Measurements from ENCODE around the gene EXOC4.

EXOC4 gene

GRCh38 chr7:133355325-133355708 is 102.4 kb downstream of the EXOC4 start:
- TF ChIP-seq CTCF (IDR thresholded peaks at IDR 0.05; ENCODE audit: poor library complexity, severe bottlenecking) = no peak
- peaks cover 4% of the 10 kb centered on the region for H3K4me1 ChIP-seq (ENCODE audit: insufficient read depth, poor library complexity, severe bottlenecking)
- DNase-seq (ENCODE audit: low spot score) = no peak
- no peak overlapping the region for H3K27ac ChIP-seq (ENCODE audit: poor library complexity, severe bottlenecking)
- H3K4me3 ChIP-seq (ENCODE audit: severe bottlenecking) = no peak overlapping the region
- ATAC-seq (ENCODE audit: low read depth) = no peak
- H3K36me3 ChIP-seq (ENCODE audit: low read depth) = no peaks in the 10 kb centered on the region
- H3K27me3 ChIP-seq (ENCODE audit: insufficient read depth, poor library complexity, severe bottlenecking) = no peaks in the 10 kb centered on the region
- peaks cover 10% of the 10 kb centered on the region for H3K9me3 ChIP-seq (ENCODE audit: severe bottlenecking)

- H3K27ac ChIP-seq (ENCODE audit: poor library complexity, severe bottlenecking) = no peak overlapping the region
Observed at GRCh38 chr7:133355822-133356221, 102.9 kb downstream of the EXOC4 start.

GRCh38 chr7:133358708-133359107 is 105.8 kb downstream of the EXOC4 start:
- no peak for DNase-seq (ENCODE audit: low spot score)
- no peaks in the 10 kb centered on the region for H3K27me3 ChIP-seq (ENCODE audit: insufficient read depth, poor library complexity, severe bottlenecking)
- no peak for ATAC-seq (ENCODE audit: low read depth)
- H3K4me1 ChIP-seq (ENCODE audit: insufficient read depth, poor library complexity, severe bottlenecking) = peaks cover 4% of the 10 kb centered on the region
- H3K4me3 ChIP-seq (ENCODE audit: severe bottlenecking) = no peak overlapping the region
- TF ChIP-seq CTCF (IDR thresholded peaks at IDR 0.05; ENCODE audit: poor library complexity, severe bottlenecking) = no peak
- no peaks in the 10 kb centered on the region for H3K36me3 ChIP-seq (ENCODE audit: low read depth)
- no peak overlapping the region for H3K27ac ChIP-seq (ENCODE audit: poor library complexity, severe bottlenecking)
- no peaks in the 10 kb centered on the region for H3K9me3 ChIP-seq (ENCODE audit: severe bottlenecking)

More at GRCh38 chr7:133355822-133356221, 102.9 kb downstream of the EXOC4 start:
- DNase-seq (ENCODE audit: low spot score) (no peak), ATAC-seq (ENCODE audit: low read depth) (no peak)
- H3K4me3 ChIP-seq (ENCODE audit: severe bottlenecking) = no peak overlapping the region
- no peaks in the 10 kb centered on the region for H3K36me3 ChIP-seq (ENCODE audit: low read depth)
- no peak for TF ChIP-seq CTCF (IDR thresholded peaks at IDR 0.05; ENCODE audit: poor library complexity, severe bottlenecking)
- peaks cover 10% of the 10 kb centered on the region for H3K9me3 ChIP-seq (ENCODE audit: severe bottlenecking)
- peaks cover 4% of the 10 kb centered on the region for H3K4me1 ChIP-seq (ENCODE audit: insufficient read depth, poor library complexity, severe bottlenecking)
- no peaks in the 10 kb centered on the region for H3K27me3 ChIP-seq (ENCODE audit: insufficient read depth, poor library complexity, severe bottlenecking)

- no peaks in the 10 kb centered on the region for H3K9me3 ChIP-seq (ENCODE audit: severe bottlenecking)
- H3K4me1 ChIP-seq (ENCODE audit: insufficient read depth, poor library complexity, severe bottlenecking) = peaks cover 4% of the 10 kb centered on the region
- TF ChIP-seq CTCF (IDR thresholded peaks at IDR 0.05; ENCODE audit: poor library complexity, severe bottlenecking) = no peak
- no peaks in the 10 kb centered on the region for H3K27me3 ChIP-seq (ENCODE audit: insufficient read depth, poor library complexity, severe bottlenecking)
- no peaks in the 10 kb centered on the region for H3K36me3 ChIP-seq (ENCODE audit: low read depth)
- DNase-seq (ENCODE audit: low spot score) (no peak), ATAC-seq (ENCODE audit: low read depth) (no peak)
- H3K27ac ChIP-seq (ENCODE audit: poor library complexity, severe bottlenecking) = no peak overlapping the region
- H3K4me3 ChIP-seq (ENCODE audit: severe bottlenecking) = no peak overlapping the region
Observed at GRCh38 chr7:133359449-133359848, 106.6 kb downstream of the EXOC4 start.

GRCh38 chr7:133360201-133360600 is 107.3 kb downstream of the EXOC4 start:
- ATAC-seq (ENCODE audit: low read depth) (no peak), DNase-seq (ENCODE audit: low spot score) (no peak)

More at GRCh38 chr7:133360201-133360600, 107.3 kb downstream of the EXOC4 start:
- no peak for TF ChIP-seq CTCF (IDR thresholded peaks at IDR 0.05; ENCODE audit: poor library complexity, severe bottlenecking)
- H3K4me1 ChIP-seq (ENCODE audit: insufficient read depth, poor library complexity, severe bottlenecking) = peaks cover 8% of the 10 kb centered on the region
- no peaks in the 10 kb centered on the region for H3K9me3 ChIP-seq (ENCODE audit: severe bottlenecking)
- H3K4me3 ChIP-seq (ENCODE audit: severe bottlenecking) = no peak overlapping the region
- H3K27me3 ChIP-seq (ENCODE audit: insufficient read depth, poor library complexity, severe bottlenecking) = no peaks in the 10 kb centered on the region
- H3K27ac ChIP-seq (ENCODE audit: poor library complexity, severe bottlenecking) = no peak overlapping the region
- H3K36me3 ChIP-seq (ENCODE audit: low read depth) = no peaks in the 10 kb centered on the region

All from RWPE2 (cell line).